Skin of body (tissue), 2 donors: ENCODE data around the gene SDHA. TPM values are rescaled to one million over a fixed set of nuclear protein-coding genes. Genes with fewer than 3 reads are reported as not detected.
"Not testable (repeated sequence)": the region's sequence is repeated elsewhere in the genome, so short reads cannot be mapped to it uniquely, and the experiment has no call there.

Experiments
- DNase-seq: peaks from one replicate; lab custom pipeline; 2025; lab: John Stamatoyannopoulos, UW
- total RNA-seq: library from RNA; depleted of rRNA; stranded (reverse); fragments of >200 nt; gene quantifications from one replicate; pipeline ENCODE4 v1.2.3, GENCODE V29; 2014

SDHA gene
- total RNA-seq, 1 donor from 2014 or later = 68.4 TPM

DNA sequence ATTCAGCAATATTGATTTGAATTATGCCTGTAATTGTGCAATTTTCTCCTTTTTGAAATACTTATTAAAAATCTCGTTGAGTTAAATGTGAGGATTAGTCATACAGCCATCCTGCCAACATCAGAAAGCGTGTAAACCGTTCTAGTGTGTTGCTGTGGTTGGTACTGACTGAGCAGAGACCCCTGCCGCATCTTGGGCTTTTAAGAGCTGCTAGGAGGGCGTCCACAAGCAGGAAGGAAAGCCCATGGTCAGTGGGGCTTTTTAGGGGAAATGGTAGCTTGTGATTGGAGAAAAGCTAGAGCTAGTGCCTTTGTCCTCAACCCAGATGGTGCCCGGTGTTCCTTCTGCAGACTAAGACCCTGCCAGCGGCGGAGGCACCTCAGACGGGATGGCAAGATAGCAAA, 1.3 kb downstream of the SDHA start:
- DNase-seq = no peak

DNA sequence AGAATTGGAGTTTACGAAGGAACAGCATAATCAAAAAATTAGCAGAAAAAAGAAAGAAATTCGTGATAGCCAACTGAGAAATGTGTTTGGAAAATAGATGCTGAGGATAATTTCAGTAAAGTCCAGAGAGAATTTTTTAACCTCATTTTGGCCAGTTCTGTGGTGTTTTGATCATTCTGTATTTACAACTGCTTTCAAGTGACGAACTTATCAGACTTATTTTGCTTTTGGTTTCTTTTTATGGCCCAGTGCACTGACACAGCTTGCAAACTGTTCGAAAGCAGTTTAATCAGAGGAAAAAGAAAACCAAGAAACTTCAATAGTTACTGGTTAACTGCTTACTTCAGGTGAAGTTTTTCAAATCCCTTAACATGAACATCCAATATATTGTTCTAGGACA, 1.9 kb downstream of the SDHA start:
- no peak for DNase-seq

GRCh38 chr5:222951-223715, 5.0 kb downstream of the SDHA start:
- not testable (repeated sequence) for DNase-seq

DNA sequence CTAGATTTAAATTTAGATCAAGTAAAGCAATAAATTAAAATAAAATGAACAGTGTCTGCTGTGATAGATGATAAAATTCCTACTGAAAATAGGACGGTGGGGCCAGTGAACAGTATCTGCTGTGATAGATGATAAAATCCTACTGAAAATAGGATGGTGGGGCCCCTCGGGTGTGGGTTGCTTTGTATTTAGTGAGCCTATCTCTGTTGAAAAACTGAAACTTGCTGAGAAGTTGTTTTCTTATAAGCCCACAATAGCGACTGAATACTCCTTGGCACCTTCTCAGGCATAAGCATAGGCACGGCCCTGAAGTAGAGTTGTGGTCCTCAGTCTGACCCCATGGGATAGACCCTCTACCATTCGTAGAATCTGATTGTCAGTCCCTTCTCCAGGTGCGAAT, 5.7 kb downstream of the SDHA start:
- no peak for DNase-seq

DNA sequence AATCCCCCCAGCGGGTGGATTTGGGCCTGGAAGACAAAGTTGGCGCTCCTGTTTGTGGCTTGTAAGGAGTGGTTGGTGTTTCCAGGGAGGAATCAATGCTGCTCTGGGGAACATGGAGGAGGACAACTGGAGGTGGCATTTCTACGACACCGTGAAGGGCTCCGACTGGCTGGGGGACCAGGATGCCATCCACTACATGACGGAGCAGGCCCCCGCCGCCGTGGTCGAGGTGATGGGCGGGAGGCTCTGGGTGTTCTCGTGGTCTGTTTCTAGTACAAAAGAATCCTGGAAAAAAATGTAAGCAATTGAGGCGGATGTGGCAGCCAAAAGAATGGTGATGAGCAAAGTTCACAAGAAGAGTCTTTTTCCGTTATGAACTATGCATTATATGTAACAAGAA, 7.2 kb downstream of the SDHA start:
- DNase-seq = no peak

GRCh38 chr5:227375-227774, 9.3 kb downstream of the SDHA start:
- not testable (repeated sequence) for DNase-seq

- DNase-seq = no peak
These were observed 10.8 kb downstream of the SDHA start for GRCh38 chr5:228886-229285.

- DNase-seq = no peak
These were observed 12.6 kb downstream of the SDHA start for GRCh38 chr5:230711-231110.

- no peak for DNase-seq
These were observed 13.5 kb downstream of the SDHA start for GRCh38 chr5:231661-232060.

DNA sequence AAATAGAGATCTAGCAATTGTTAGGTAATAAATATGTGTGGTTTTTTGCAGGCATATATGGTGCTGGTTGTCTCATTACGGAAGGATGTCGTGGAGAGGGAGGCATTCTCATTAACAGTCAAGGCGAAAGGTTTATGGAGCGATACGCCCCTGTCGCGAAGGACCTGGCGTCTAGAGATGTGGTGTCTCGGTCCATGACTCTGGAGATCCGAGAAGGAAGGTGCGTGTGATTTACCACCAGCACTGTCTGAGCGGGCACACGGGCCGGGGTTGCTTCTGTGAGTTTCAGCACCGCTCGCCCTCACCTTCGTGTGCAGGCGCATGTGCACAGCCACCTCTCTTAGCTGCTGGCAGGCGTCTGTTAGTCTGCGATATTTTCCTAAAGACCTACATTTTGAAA, 15.3 kb downstream of the SDHA start:
- DNase-seq = not testable (repeated sequence)

DNA sequence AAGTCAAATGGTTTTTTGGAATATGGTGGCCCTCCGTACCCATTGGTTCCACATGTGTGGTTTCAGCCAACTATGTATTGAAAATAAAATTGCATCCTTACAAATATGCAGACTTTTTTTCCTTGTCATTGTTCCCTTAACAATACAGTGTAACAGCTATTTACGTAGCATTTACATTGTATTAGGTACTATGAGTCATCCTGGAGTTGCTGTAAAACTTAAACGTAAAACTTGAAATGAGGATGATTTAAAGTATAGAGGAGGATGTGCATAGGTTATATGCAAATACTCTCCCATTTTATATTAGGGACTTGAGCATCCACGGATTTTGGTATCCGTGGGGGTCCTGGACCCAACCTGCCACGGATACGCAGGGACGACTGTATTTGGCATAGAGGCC, 16.3 kb downstream of the SDHA start:
- no peak for DNase-seq

DNA sequence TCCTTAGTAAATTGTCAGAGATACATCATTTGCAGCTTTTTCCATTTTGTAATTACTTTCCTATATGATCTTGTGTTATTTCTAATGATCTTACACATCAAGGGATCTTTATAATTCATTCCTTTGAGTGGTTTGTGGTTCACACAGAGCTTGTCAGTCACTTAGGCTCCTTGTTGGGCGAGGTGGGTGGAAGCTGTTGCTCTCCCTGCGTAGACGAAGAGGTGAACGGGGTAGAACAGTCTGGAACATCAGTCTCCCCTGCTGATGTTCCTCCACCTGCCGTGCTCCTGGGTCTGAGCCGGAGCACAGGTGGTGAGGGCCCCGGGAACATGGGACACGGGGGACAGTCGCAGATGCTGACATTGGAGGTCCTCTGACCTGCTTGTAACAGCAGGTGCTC, 17.4 kb downstream of the SDHA start:
- not testable (repeated sequence) for DNase-seq

GRCh38 chr5:237931-238330, 19.8 kb downstream of the SDHA start:
- not testable (repeated sequence) for DNase-seq

GRCh38 chr5:240550-240949, 22.4 kb downstream of the SDHA start:
- DNase-seq = not testable (repeated sequence)

DNA sequence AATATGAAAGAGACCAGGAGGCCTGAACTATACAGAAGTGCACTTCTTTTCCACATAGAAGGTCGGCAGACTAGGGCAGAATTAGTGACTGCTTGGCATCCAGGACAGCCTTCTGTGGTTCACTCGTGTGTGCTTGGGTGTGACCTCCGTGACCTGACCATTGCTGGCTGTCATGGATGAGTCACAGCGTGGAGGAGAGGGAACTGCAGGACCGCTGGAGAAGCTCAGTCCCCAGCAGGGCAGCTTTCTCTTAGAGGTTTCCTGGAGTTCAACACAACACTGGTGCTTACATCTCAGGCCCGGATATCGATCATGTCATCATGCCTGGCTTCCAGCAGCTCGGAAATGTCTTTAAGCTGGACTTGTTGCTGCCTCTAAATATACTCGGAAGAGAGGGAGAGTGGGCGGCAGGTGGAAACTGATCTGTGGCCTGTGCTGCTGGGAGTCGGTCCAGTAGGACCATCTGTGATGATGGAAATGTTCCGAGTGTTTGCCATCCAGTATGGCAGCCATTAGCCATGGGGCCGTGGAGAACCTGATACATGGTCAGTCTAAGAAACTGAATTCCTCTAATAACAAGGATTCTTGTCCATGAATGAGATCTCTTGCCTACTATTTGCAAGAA, 23.0 kb downstream of the SDHA start:
- not testable (repeated sequence) for DNase-seq

DNA sequence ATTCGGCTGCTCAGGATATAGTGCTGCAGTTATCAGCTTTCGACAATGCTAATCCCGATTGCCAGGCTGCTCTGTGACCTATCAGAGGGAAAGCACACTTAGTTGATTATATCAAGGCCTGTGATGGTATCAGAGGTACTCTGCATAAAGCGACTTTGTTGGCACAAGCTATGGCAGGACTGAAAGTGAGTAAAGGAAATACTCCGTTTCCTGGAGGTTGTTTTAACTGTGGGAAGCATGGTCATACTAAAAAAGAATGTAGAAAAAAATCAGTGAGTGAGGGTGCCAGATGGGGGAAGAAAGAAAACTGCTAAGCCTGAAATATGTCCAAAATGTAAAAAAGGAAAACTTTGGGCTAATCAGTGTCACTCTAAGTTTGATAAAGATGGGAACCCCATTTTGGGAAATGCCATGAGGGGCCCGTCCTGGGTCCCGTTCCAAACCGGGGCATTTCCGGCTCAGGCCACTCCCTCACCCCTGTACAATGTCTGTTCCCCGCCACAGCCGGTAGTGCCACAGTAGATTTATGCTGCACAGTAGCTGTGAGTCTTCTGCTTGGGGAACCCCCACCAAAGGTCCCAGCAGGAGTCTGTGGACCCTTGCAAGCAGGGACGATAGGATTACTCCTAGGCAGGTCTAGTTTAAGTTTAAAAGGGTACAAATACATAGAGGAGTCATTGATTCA, 25.7 kb downstream of the SDHA start:
- DNase-seq = not testable (repeated sequence)

- DNase-seq = not testable (repeated sequence)
These were observed 27.6 kb downstream of the SDHA start for GRCh38 chr5:245717-246116.

DNA sequence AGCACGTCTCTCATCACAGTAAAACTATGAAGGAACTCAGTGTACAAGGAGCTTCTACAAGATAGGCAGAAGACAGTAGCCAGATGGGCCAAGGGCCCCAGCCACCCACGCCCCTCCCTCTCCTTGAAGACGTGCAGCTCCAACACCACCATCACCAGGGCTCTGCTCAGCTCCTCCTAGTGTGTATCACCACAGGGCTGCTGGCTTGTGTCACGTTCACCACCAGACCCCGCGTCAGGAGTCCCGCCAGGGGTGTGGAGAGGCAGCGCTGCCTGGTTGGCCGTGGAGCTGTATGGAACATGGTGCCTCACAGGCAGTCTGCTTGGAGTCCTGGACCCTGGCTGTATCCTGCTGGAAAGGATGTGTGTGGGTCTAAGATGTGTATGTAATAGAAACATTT, 32.3 kb downstream of the SDHA start:
- not testable (repeated sequence) for DNase-seq

DNA sequence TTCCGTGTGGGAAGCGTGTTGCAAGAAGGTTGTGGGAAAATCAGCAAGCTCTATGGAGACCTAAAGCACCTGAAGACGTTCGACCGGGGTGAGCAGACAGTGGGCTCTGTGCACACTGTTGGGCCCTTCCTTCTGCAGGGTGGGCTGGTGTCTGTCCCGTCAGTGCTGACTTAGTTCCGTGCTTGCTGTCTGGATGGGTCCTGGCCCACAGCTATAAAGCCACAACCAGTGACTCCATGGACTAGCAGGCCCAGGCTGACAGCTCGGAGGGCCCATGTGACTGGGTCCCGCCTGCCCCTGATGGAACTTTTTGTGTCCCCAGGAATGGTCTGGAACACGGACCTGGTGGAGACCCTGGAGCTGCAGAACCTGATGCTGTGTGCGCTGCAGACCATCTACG, 32.9 kb downstream of the SDHA start:
- DNase-seq = not testable (repeated sequence)

DNA sequence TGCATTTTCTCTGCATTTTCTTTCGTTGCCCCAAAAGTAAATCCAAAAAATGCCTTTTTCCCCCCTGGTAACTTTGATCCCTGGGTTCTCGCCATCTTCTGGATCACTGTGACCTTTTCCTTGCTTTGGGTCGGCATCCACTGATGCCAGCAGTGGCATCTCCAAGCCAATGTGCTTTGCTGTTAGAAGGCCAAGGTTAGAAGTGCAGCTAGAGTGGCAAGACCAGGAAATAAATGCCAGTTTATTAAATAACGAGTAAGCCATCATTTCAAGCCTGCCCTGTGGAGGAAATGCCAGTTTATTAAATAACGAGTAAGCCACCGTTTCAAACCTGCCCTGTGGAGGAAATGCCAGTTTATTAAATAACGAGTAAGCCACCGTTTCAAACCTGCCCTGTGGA, 33.4 kb downstream of the SDHA start:
- DNase-seq = not testable (repeated sequence)

DNA sequence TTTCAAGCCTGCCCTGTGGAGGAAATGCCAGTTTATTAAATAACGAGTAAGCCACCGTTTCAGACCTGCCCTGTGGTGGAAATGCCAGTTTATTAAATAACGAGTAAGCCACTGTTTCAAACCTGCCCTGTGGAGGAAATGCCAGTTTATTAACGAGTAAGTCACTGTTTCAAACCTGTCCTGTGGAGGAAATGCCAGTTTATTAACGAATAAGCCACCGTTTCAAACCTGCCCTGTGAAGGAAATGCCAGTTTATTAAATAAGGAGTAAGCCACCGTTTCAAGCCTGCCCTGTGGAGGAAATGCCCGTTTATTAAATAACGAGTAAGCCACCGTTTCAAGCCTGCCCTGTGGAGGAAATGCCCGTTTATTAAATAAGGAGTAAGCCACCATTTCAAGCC, 33.9 kb downstream of the SDHA start:
- DNase-seq = not testable (repeated sequence)

DNA sequence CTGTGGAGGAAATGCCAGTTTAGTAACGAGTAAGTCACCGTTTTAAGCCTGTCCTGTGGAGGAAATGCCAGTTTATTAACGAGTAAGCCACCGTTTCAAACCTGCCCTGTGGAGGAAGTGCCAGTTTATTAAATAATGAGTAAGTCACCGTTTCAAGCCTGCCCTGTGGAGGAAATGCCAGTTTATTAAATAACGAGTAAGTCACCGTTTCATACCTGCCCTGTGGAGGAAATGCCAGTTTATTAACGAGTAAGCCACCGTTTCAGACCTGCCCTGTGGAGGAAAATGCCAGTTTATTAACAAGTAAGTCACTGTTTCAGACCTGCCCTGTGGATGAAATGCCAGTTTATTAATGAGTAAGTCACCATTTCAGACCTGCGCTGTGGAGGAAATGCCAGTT, 34.4 kb downstream of the SDHA start:
- no peak for DNase-seq

GRCh38 chr5:254322-254721, 36.2 kb downstream of the SDHA start:
- DNase-seq = not testable (repeated sequence)
